Measurements from ENCODE around the gene RILPL1. TPM values are rescaled to one million over a fixed set of nuclear protein-coding genes. Genes with fewer than 3 reads are reported as not detected.
A peak's percentile ranks its signal among the peaks of the same experiment; 100 is the strongest.

Gene RILPL1
- total RNA-seq, 2 experiments from 2014 or later, result 0.38 to 0.86 TPM

DNA sequence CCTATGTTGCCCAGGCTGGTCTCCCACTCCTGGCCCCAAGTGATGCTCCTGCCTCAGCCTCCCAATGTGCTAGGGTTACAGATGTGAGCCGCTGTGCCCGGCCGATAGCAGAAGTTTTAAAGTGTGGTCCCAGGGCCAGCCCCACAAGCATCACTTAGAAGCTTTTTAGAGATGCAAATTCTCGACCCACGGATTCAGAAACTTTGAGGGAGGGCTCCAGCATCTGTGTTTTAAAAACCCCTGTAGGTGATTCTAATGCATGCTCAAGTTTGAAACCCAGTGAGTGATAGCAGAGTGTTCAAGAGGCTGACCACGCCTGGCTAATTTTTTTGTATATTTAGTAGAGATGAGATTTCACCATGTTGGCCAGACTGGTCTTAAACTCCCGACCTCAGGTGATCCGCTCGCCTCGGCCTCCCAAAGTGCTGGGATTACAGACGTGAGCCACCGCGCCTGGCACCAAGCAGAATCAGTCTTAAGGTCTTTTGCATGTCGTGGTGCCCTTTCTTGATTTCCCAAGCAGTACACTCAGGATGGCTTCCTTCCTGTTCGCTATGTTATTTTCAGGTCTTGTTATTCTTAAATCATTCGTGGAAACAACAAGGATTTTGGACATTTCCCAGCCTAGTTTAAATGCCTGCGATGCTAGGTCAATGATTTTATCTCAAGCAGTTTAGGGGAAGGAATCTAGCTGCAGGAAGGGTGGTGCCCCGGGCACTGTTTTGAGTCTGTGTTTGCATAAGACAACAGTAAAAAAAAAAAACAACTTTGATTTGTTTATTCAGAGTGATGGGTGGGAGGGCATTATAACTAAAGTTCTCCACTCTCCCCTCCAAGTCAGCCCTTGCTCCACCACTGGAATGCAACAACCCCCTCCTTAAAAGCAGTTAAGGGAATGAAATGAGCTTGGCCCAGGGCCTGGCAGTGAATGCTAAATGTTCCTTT, 87.9 kb downstream of the RILPL1 start:
- BruUV-seq (replicated peaks), result no TSS peak
- ChIA-PET CTCF (ENCODE audit: unreplicated experiment) (no interaction called here), POLR2A (interaction anchor here (0.5 to 1.7 kb wide), 4 partner anchors 12 to 1158 kb away, joined by 3 to 5 read pairs (median 3); partner anchors contain the start of gene SNRNP35)
- Histone ChIP-seq H3K36me3 (ENCODE audit: insufficient read depth, low read length) (no peaks in the 10 kb centered on the region), H3K79me2 (ENCODE audit: insufficient read depth, low read depth, low read length) (no peaks in the 10 kb centered on the region), H3K9me2 (ENCODE audit: insufficient read depth, low read length) (no peaks in the 10 kb centered on the region), H3K9me3 (ENCODE audit: low read length) (no peaks in the 10 kb centered on the region), H2AFZ (ENCODE audit: low read length) (peak overlapping the region; percentile 89), H4K20me1 (ENCODE audit: insufficient read depth, low read length) (no peaks in the 10 kb centered on the region), H3K27ac (ENCODE audit: low read depth, low read length, poor library complexity, severe bottlenecking) (no peak overlapping the region), H3K4me1 (ENCODE audit: insufficient read depth, low read length, poor library complexity, severe bottlenecking) (peaks cover 32% of the 10 kb centered on the region), H3K4me2 (ENCODE audit: low read length) (peak overlapping the region; percentile 22; the same call in 1 of the 2 replicates), H3K4me3 (ENCODE audit: low read depth, low read length, poor library complexity, severe bottlenecking) (no peak overlapping the region)
- TF ChIP-seq, protein P1, sequence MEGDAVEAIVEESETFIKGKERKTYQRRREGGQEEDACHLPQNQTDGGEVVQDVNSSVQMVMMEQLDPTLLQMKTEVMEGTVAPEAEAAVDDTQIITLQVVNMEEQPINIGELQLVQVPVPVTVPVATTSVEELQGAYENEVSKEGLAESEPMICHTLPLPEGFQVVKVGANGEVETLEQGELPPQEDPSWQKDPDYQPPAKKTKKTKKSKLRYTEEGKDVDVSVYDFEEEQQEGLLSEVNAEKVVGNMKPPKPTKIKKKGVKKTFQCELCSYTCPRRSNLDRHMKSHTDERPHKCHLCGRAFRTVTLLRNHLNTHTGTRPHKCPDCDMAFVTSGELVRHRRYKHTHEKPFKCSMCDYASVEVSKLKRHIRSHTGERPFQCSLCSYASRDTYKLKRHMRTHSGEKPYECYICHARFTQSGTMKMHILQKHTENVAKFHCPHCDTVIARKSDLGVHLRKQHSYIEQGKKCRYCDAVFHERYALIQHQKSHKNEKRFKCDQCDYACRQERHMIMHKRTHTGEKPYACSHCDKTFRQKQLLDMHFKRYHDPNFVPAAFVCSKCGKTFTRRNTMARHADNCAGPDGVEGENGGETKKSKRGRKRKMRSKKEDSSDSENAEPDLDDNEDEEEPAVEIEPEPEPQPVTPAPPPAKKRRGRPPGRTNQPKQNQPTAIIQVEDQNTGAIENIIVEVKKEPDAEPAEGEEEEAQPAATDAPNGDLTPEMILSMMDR (conservative IDR thresholded peaks at IDR 0.05; ENCODE audit: low read length), result no peak
- TF ChIP-seq EZH2phosphoT487 (IDR thresholded peaks at IDR 0.05; ENCODE audit: borderline replicate concordance, low read depth, low read length), result no peak
- no peak for DNase-seq (ENCODE audit: low spot score)
- intact Hi-C loops (cut with micrococcal nuclease; ENCODE audit: unreplicated experiment), result no loop called here

DNA sequence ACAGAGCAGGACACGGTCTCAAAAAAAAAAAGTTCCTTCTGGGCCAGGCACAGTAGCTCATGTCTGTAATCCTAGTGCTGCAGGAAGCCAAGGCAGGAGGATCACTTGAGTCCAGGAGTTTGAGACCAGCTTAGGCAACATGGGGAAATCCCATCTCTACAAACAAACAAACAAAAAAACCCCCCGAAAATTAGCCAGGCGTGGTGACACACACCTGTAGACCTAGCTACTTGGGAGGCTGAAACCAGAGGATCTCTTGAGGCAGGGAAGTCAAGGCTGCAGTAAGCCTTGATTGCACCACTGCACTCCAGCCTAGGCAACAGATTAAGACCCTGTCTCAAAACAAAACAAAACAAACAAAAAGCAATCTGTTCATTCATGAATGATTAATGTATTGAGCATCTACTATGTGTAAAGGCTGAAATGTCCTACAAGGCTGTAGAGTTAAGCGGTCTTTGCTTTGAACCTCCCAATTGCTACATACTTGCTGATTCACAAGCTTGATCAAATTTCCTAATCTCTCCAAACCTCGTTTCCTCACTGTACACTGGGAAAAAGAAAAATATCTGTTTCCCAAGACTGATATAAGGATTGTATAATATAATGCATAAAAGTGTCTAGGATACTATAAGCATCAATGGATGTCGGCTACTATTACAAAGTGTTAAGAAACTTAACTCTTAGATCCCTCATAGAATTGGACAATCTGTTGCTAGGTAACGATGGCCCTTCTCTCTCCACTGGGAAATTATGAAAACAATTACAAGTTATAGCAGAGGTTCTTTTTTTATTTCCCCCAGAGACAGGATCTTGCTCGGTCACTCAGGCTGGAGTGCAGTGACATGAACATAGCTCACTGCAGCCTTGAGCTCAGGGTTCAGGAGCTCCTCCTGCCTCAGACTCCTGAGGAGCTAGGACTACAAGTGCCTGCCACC, 89.2 kb downstream of the RILPL1 start:
- no peak overlapping the region for H3K4me3 ChIP-seq (ENCODE audit: low read depth, low read length, poor library complexity, severe bottlenecking)
- TF ChIP-seq, protein P1 (conservative IDR thresholded peaks at IDR 0.05; ENCODE audit: low read length), result no peak
- TF ChIP-seq EZH2phosphoT487 (IDR thresholded peaks at IDR 0.05; ENCODE audit: borderline replicate concordance, low read depth, low read length), result no peak
- no peak overlapping the region for H3K4me2 ChIP-seq (ENCODE audit: low read length)
- H2AFZ ChIP-seq (ENCODE audit: low read length), result no peak overlapping the region
- peaks cover 32% of the 10 kb centered on the region for H3K4me1 ChIP-seq (ENCODE audit: insufficient read depth, low read length, poor library complexity, severe bottlenecking)
- no peaks in the 10 kb centered on the region for H3K9me2 ChIP-seq (ENCODE audit: insufficient read depth, low read length)
- no peaks in the 10 kb centered on the region for H3K9me3 ChIP-seq (ENCODE audit: low read length)
- CTCF ChIA-PET (ENCODE audit: unreplicated experiment), result no interaction called here
- H4K20me1 ChIP-seq (ENCODE audit: insufficient read depth, low read length), result no peaks in the 10 kb centered on the region
- POLR2A ChIA-PET, result interaction anchor here (0.5 to 1.7 kb wide), 3 partner anchors 12 to 162 kb away, joined by 3 to 8 read pairs (median 3); partner anchors contain the start of gene SNRNP35
- intact Hi-C loops (cut with micrococcal nuclease; ENCODE audit: unreplicated experiment), result no loop called here
- no TSS peak for BruUV-seq (replicated peaks)
- DNase-seq (ENCODE audit: low spot score), result no peak
- no peaks in the 10 kb centered on the region for H3K79me2 ChIP-seq (ENCODE audit: insufficient read depth, low read depth, low read length)
- no peak overlapping the region for H3K27ac ChIP-seq (ENCODE audit: low read depth, low read length, poor library complexity, severe bottlenecking)
- no peaks in the 10 kb centered on the region for H3K36me3 ChIP-seq (ENCODE audit: insufficient read depth, low read length)
